HG02943 (cell line): ENCODE measurements around the gene RELA.
"Not testable (repeated sequence)": the region's sequence is repeated elsewhere in the genome, so short reads cannot be mapped to it uniquely, and the experiment has no call there.

Experiments
- ATAC-seq: cut with Tn5 transposase; IDR thresholded peaks from one replicate; pipeline ENCODE4 v1.9.1; 2021; ENCODE audit warnings: mild to moderate bottlenecking, low read depth, moderate library complexity; ENCODE audit not compliant: unreplicated experiment

RELA gene

DNA sequence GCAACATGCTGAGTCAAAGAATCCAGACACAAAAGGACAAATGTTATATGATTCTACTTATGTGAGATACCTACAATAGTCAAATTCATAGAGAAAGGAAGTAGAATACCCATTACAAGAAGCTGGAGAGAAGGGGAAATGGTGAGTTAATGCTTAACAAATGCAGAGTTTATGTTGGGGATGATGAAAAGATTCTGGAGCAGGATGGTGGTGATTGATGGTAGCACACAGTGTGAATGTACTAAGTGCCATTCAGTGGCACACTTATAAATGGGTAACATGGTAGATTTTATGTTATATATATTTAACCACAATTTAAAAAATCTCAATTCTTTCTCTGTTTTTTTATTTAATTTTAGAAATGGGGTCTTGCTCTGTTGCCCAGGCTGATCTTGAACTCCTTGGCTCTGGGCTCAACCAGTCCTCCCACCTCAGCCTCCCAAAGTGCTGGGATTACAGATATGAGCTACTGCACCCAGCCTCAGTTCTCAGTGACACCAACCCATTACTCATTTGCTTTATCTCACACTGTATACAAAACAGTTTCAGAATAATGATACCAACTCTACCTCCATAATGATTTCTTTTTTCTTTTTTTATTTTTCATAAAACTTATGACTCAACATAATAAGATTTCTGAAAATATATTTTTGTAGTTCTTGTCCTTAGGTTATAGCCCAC is 9.6 kb upstream of the RELA start:
- no peak for ATAC-seq

DNA sequence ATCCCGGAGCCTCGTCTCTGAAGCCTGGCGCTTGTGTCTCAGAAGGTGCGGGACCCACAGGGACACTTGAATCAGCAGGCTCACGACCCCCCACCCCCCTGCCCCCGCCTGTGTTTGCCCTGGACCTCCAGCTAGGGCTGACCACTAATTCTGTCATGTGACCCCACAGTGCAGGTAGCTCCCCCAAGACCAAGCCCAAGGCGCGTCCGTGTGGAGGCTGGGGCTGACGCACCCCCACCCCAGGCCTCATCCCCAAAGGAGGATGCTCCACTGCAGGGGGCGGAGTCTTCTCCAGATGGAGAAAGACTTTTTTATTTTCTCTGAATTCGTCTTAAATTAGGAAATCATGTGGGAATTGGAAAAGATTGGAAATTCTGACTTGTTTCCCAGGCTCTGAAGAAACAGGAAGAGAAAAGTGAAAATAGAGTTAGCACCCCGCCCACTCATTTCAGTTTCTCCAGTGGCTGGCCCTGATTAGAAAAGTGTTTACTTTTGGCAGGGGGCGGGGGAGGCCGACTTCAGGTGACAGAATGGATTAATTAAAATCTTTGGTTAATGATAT is 1.0 kb upstream of the RELA start:
- ATAC-seq, result no peak

DNA sequence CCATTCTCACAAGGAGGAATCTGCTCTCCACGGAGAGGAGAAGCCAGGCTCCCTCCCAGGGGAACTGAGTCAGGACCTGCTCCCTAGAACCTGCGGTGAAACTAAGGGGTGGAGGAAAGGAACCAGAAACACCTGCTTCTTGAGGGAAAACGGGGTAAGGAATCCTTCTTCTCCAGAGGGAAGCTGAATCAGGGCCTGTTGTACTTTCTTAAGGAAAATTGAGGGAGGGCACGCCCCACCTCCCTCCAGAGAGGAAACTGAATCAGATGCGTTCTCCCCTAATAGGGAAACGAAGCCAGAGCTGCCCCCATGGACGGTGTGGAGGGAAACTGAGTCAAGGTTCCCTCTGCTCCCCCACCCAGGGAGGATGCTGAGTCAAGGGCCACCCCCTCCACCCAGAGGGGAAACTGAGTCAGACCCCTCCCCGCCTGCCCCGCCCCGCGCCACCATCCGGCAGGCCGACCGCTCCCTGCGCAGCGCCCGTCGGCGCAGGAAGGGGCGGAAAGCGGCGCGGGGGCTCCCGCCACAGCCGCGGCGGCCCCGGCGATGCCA is 393 bp downstream of the RELA start:
- ATAC-seq, result no peak

DNA sequence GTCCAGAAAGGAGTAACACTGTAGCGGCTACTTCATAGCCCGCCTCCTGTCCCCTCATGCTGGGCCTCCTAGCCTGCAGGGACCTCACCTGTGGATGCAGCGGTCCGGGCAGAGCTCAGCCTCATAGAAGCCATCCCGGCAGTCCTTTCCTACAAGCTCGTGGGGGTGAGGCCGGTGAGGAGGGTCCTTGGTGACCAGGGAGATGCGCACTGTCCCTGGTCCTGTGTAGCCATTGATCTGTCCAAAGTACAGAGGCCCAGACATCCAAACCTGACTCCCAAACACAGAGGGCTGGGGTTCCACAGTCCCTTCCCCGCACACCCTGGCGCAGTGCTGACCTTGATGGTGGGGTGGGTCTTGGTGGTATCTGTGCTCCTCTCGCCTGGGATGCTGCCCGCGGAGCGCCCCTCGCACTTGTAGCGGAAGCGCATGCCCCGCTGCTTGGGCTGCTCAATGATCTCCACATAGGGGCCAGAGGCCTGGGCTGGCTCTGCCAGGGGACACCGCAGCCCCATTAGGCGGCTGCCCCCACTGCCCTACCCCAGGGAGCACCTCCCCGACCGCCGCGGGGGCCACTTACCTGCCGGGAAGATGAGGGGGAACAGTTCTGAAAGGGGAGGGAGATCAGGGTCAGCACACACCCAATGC is 993 bp downstream of the RELA start:
- ATAC-seq, result no peak

GRCh38 chr11:65660908-65661307 is 1.8 kb downstream of the RELA start:
- not testable (repeated sequence) for ATAC-seq

DNA sequence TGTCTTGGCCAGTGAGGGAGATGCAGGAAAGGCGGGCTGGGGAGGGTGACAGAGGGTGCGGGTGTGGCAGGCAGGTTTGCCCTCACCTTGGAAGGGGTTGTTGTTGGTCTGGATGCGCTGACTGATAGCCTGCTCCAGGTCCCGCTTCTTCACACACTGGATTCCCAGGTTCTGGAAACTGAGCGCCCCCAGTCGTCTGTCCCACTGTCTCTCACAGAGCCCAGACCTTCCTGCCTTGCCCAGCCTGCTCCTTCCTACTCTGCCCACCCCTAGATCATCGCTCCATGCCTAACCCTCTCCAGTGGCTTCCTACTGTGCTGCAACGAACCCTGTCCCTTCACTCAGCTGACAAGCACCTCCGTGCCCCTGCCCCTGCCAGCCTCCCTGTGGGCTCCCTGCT is 2.7 kb downstream of the RELA start:
- ATAC-seq, result no peak

DNA sequence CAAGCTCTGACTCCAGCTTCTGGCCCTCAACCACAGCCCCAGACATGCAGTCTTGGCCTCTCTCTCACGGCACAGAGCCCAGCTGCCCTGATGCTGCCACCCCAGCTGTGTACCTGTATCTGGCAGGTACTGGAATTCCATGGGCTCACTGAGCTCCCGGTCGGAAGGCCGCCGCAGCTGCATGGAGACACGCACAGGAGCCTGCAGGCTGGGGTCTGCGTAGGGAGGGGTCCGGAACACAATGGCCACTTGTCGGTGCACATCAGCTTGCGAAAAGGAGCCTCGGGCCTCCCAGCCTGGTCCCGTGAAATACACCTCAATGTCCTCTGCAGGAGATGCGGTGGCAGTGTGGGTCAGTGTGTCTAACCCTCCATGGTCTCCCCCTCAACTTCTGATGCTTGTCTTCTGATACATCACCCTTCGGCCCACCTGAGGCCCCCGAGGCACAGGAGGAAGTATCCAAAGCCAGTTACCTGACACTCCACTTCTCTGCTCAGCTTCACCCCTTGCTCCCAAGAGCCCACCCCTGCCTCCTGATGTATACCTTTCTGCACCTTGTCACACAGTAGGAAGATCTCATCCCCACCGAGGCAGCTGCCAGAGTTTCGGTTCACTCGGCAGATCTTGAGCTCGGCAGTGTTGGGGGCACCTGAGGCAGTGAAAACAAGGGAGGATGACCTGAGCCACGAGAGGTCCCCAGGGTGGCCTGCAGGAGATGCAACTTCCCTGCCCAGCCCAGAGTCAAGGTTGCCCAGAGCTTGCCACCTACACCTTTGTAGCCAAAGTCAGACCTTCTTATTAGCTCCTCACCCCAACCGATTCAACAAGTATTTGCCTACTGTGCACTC is 4.3 kb downstream of the RELA start:
- no peak for ATAC-seq

DNA sequence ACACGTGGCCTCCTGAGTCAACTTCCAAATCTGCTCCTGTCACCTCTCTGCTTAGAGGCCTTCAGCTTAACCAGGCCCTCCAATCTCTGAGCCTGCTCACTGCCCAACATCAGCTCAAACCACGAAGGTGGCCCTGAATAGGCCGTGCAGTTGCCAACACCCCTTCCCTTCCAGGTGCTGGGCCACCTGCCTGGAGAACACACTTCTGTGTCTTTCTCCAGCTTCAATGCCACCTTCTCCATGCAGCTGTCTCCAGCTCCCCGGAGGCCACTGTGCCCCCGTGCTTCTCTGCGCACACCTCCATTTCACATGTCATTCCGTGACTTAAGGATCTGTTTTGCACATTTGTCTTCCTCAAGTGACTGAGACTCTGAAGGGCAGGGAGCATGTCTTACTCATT is 5.3 kb downstream of the RELA start:
- no peak for ATAC-seq

DNA sequence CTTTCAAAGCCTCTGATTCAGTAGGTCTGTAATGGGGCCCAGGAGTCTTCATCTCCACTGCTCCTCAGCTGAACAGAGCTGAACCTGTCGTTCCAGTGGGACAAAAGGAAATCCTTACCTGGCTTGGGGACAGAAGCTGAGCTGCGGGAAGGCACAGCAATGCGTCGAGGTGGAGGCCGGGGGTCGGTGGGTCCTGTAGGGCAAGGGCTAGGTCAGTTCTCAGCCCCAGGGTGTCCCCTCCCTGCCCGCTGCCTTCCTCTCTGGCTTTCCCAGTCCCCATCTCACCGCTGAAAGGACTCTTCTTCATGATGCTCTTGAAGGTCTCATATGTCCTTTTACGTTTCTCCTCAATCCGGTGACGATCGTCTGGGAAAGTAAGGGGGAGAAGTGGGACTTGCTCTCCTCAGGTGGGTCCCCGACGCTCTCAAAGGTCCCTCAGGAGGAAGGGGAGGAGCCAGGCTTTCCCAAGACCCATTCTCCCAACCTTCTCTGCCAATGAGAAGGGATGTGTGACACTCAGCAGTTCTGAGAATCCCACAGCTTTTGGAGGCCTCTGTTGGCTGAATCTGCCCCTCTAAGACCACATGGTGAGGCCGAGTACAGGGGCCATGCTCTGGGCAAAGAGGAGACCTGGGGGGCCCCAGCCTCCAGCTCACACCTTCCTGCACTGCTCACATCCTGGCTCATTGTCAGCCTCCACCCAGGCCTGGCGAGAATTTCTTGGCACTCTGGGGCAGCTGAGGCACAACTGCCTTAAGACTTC is 7.0 kb downstream of the RELA start:
- ATAC-seq, result no peak

GRCh38 chr11:65654375-65655349 is 8.1 kb downstream of the RELA start:
- ATAC-seq, result no peak

GRCh38 chr11:65653229-65654225 is 9.2 kb downstream of the RELA start:
- ATAC-seq, result no peak

GRCh38 chr11:65652511-65653228 is 10.0 kb downstream of the RELA start:
- peak; percentile 66 for ATAC-seq

DNA sequence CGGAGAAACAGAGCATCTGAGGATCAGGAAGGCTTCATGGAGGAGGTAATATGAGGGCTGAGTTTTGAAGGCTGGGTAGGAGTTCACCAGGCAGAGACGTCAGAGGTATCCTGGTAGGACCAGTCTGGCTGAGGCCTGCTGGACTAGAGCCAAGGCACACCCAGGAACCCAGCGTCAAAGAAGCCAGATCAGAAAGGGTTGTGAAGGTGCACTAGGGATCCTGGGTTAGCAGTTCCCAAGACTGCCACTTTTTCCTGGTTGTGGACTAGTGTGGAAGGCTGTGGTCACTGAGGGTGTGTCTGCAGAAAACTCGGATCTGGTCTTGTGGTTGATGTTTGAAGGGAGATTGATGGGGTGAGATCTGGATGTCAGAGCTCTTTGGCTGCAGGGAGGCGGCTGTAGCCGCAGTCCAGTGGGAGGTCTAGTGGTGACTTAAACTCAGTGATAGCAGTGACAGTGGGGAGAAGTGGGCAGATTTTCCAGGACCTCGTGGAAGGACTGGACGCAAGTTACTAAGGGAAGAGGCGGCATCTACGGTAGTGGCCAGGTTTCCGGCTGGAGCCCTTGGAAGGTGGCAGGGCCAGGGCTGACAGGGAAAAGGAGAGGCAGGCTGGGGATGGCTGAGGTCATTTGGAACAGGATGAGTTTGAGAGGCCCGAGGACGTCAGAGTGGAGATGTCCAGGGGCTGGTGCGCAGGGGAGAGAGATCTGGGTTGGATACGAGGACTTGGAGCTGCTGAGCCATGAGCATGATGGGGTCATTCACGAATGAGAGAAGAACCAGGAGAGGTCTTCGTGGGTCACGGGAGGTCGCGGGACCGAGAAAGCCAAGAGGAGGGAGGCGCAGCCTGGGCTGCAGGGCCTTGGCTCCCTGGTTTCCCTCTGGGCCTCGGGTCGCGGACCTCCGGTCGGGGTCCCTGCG is 10.9 kb downstream of the RELA start:
- ATAC-seq, result no peak

GRCh38 chr11:65651339-65651588 is 11.5 kb downstream of the RELA start:
- ATAC-seq, result no peak

GRCh38 chr11:65650547-65651338 is 12.0 kb downstream of the RELA start:
- ATAC-seq, result no peak
